ENCODE measurements around the gene DLGAP4.
A peak's percentile ranks its signal among the peaks of the same experiment; 100 is the strongest.

DLGAP4 gene

DNA sequence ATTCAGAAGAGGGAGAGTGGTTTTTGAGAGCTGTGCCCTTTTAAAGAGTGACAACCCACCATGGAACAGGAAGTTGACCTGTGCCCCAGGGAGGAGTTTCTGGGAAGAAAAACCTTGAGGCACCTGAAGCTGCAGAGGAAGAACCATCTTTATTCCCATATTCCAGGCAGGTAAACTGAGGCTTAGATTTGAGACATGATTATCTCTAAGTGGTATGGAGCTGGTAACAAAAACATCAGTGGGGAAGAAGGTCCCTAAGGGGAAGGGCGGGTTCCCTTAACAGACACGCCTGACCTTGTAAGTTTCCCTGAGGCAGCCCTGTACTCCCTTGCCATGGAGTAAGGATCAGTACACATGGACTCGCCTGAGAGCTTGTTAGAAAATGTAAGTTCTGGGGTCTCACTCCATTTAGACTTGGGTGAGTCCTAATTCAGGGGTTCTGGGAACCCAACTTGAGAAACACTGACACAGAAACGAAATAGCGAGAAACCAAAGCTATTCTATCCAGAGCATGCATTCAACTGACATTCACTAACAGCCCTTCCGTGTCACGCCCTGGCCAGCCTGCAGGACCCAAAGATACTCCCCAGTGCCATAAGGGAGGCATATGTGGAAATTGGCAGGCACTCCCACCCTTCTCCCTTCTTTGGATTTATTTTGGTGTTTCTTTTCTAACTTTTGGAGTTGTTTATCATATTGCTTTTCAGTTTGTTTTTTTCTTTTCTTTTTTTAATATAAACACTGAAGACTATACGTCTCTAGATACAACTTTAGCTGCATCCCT, 90.9 kb downstream of the DLGAP4 start:
- Histone ChIP-seq H2AFZ (ENCODE audit: low read length) (no peak overlapping the region), H3K27me3 (replicated peaks; ENCODE audit: insufficient read depth, low read length) (peaks cover 10% of the 10 kb centered on the region), H3K4me2 (ENCODE audit: low read depth, low read length) (no peak overlapping the region), H3K9ac (ENCODE audit: low read length) (no peak overlapping the region), H4K20me1 (ENCODE audit: insufficient read depth, low read length) (no peaks in the 10 kb centered on the region), H3K9me3 (replicated peaks; ENCODE audit: insufficient read depth, low read length) (no peaks in the 10 kb centered on the region), H3K4me3 (ENCODE audit: low read length) (no peak overlapping the region), H3K79me2 (ENCODE audit: low read length) (no peaks in the 10 kb centered on the region), H3F3A (ENCODE audit: insufficient read depth, low read length) (peaks cover 2% of the 10 kb centered on the region; the same call in 1 of the 2 replicates), H3K9me2 (replicated peaks; ENCODE audit: insufficient read depth, low read length) (no peaks in the 10 kb centered on the region), H3K27ac (ENCODE audit: low read length) (no peak overlapping the region), H3K4me1 (ENCODE audit: low read length) (peaks cover 12% of the 10 kb centered on the region; the same call in 1 of the 2 replicates), H3K36me3 (replicated peaks; ENCODE audit: insufficient read depth, low read length) (no peaks in the 10 kb centered on the region)
- no peak for TF ChIP-seq EZH2 (optimal IDR thresholded peaks at IDR 0.05; ENCODE audit: low read depth, low read length)
- TF ChIP-seq, protein P1, sequence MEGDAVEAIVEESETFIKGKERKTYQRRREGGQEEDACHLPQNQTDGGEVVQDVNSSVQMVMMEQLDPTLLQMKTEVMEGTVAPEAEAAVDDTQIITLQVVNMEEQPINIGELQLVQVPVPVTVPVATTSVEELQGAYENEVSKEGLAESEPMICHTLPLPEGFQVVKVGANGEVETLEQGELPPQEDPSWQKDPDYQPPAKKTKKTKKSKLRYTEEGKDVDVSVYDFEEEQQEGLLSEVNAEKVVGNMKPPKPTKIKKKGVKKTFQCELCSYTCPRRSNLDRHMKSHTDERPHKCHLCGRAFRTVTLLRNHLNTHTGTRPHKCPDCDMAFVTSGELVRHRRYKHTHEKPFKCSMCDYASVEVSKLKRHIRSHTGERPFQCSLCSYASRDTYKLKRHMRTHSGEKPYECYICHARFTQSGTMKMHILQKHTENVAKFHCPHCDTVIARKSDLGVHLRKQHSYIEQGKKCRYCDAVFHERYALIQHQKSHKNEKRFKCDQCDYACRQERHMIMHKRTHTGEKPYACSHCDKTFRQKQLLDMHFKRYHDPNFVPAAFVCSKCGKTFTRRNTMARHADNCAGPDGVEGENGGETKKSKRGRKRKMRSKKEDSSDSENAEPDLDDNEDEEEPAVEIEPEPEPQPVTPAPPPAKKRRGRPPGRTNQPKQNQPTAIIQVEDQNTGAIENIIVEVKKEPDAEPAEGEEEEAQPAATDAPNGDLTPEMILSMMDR (IDR thresholded peaks at IDR 0.05; ENCODE audit: low read length): no peak
- TF ChIP-seq EZH2phosphoT487 (IDR thresholded peaks at IDR 0.05; ENCODE audit: low read length): no peak
- DNase-seq: no peak

DNA sequence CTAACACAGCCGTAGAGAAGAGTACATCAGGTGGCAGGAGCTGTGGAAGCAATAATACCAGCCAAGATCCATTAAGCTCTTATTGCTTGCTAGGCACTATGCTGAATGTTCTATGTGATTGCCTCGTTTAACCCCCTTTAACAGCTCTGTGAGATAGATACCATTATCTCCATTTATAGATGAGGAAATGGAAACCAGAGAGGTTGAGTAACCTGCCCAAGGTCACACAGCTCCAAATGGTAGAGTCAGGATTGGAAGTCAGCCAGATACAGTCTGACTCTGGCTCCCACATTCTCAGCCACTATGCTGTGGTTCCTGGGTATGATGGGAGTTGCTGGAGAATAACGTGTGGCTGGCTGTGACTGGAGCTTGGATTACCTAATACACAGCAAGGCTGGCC, 92.4 kb downstream of the DLGAP4 start:
- H3K79me2 ChIP-seq (ENCODE audit: low read length): no peaks in the 10 kb centered on the region
- DNase-seq: no peak
- no peaks in the 10 kb centered on the region for H4K20me1 ChIP-seq (ENCODE audit: insufficient read depth, low read length)
- H3F3A ChIP-seq (ENCODE audit: insufficient read depth, low read length): peaks cover 2% of the 10 kb centered on the region; the same call in 1 of the 2 replicates
- no peak overlapping the region for H3K4me2 ChIP-seq (ENCODE audit: low read depth, low read length)
- no peak overlapping the region for H3K9ac ChIP-seq (ENCODE audit: low read length)
- H3K4me1 ChIP-seq (ENCODE audit: low read length): peaks cover 12% of the 10 kb centered on the region; the same call in 1 of the 2 replicates
- no peaks in the 10 kb centered on the region for H3K9me2 ChIP-seq (replicated peaks; ENCODE audit: insufficient read depth, low read length)
- TF ChIP-seq, protein P1 (IDR thresholded peaks at IDR 0.05; ENCODE audit: low read length): no peak
- TF ChIP-seq EZH2 (optimal IDR thresholded peaks at IDR 0.05; ENCODE audit: low read depth, low read length): no peak
- no peak for TF ChIP-seq EZH2phosphoT487 (IDR thresholded peaks at IDR 0.05; ENCODE audit: low read length)
- H2AFZ ChIP-seq (ENCODE audit: low read length): no peak overlapping the region
- peaks cover 14% of the 10 kb centered on the region; the same call in 1 of the 2 replicates for H3K27me3 ChIP-seq (replicated peaks; ENCODE audit: insufficient read depth, low read length)
- no peak overlapping the region for H3K4me3 ChIP-seq (ENCODE audit: low read length)
- no peak overlapping the region for H3K27ac ChIP-seq (ENCODE audit: low read length)
- no peaks in the 10 kb centered on the region for H3K36me3 ChIP-seq (replicated peaks; ENCODE audit: insufficient read depth, low read length)
- H3K9me3 ChIP-seq (replicated peaks; ENCODE audit: insufficient read depth, low read length): no peaks in the 10 kb centered on the region

DNA sequence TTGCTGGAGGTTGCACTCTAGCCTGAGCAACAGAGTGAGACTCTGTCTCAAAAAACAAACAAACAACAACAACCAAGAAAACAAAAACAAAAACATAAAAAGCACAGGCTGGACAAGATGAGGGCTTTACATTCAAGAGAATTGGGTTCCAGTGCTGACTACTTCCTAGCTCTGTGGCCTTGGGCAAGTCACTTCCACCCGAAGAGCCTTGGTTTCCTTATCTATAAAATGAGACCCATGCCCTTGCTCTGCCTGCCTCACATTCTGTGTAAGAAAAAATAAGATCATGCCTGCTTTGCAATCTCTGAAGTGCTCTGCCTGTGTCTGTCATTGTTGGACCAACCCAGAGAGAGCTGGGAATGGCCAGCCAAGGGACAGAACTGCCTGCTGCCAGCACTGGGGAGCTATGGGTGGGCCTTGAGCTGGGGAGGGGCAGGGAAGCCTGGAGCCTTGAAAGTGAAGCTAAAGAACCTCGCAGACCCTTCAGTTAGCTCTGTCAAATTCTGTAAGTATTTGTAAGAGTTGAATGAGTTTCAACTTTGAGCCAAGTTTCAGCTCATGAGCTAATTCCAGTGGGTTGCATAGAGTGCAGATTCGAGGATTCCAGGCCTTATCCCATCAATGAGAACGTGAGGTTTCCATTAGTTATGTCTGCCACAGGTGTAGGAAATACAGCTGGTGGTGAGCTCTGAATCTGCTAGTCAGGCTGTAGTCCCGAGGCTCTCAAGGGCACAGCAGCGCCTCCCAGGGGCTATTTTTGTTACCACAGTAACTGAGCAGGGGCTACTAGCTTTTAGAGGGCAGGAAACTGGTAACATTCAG, 93.2 kb downstream of the DLGAP4 start:
- H3F3A ChIP-seq (ENCODE audit: insufficient read depth, low read length): peaks cover 2% of the 10 kb centered on the region; the same call in 1 of the 2 replicates
- no peak overlapping the region for H3K9ac ChIP-seq (ENCODE audit: low read length)
- H3K4me2 ChIP-seq (ENCODE audit: low read depth, low read length): peak overlapping the region; percentile 68
- no peak overlapping the region for H3K27ac ChIP-seq (ENCODE audit: low read length)
- no peaks in the 10 kb centered on the region for H3K36me3 ChIP-seq (replicated peaks; ENCODE audit: insufficient read depth, low read length)
- no peaks in the 10 kb centered on the region for H3K9me3 ChIP-seq (replicated peaks; ENCODE audit: insufficient read depth, low read length)
- no peaks in the 10 kb centered on the region for H3K9me2 ChIP-seq (replicated peaks; ENCODE audit: insufficient read depth, low read length)
- H2AFZ ChIP-seq (ENCODE audit: low read length): peak overlapping the region; percentile 75
- peak; percentile 79 for DNase-seq
- H3K27me3 ChIP-seq (replicated peaks; ENCODE audit: insufficient read depth, low read length): peaks cover 19% of the 10 kb centered on the region; the same call in 1 of the 2 replicates
- H3K4me1 ChIP-seq (ENCODE audit: low read length): peaks cover 12% of the 10 kb centered on the region; the same call in 1 of the 2 replicates
- no peak for TF ChIP-seq EZH2 (optimal IDR thresholded peaks at IDR 0.05; ENCODE audit: low read depth, low read length)
- TF ChIP-seq, protein P1 (IDR thresholded peaks at IDR 0.05; ENCODE audit: low read length): peak; percentile 81
- TF ChIP-seq EZH2phosphoT487 (IDR thresholded peaks at IDR 0.05; ENCODE audit: low read length): no peak
- H3K79me2 ChIP-seq (ENCODE audit: low read length): no peaks in the 10 kb centered on the region
- H4K20me1 ChIP-seq (ENCODE audit: insufficient read depth, low read length): no peaks in the 10 kb centered on the region
- peak overlapping the region; percentile 46 for H3K4me3 ChIP-seq (ENCODE audit: low read length)
